GM21619 (cell line): ENCODE results near the gene WDR27.
A peak's percentile ranks its signal among the peaks of the same experiment; 100 is the strongest.
"Not testable (repeated sequence)": the region's sequence is repeated elsewhere in the genome, so short reads cannot be mapped to it uniquely, and the experiment has no call there.

Experiments
- ATAC-seq: cut with Tn5 transposase; IDR thresholded peaks from one replicate; pipeline ENCODE4 v1.9.1; 2021; ENCODE audit not compliant: unreplicated experiment

WDR27 gene

DNA sequence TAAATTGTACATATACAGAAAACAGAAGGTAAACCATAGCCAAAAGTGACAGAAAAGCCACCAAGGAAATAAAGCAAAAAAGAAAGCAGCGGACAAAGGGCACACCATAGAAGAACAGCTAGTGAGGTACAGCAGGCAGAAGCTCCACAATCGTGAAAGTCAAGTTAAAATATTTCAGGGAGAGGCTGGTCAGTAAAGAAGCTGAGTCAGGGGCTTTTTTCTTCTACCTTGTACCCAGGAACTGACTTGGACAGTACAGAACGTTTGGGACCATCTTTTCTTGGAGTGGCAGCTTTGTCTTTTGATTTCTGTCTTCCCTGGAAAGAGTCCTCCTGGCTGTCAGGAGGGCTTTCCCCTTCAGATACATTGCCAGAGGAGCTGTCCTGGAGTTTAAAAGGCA, 8.2 kb upstream of the WDR27 start:
- no peak for ATAC-seq

GRCh38 chr6:169709293-169709692, 7.5 kb upstream of the WDR27 start:
- peak; percentile 58 for ATAC-seq

GRCh38 chr6:169707772-169708171, 5.9 kb upstream of the WDR27 start:
- ATAC-seq, result no peak

- peak; percentile 16 for ATAC-seq
Measured at GRCh38 chr6:169702840-169703246, 1.0 kb upstream of the WDR27 start.

- peak; percentile 11 for ATAC-seq
Measured at GRCh38 chr6:169701311-169701953, 397 bp downstream of the WDR27 start.

- ATAC-seq, result no peak
Measured at GRCh38 chr6:169700296-169700695, 1.5 kb downstream of the WDR27 start.

DNA sequence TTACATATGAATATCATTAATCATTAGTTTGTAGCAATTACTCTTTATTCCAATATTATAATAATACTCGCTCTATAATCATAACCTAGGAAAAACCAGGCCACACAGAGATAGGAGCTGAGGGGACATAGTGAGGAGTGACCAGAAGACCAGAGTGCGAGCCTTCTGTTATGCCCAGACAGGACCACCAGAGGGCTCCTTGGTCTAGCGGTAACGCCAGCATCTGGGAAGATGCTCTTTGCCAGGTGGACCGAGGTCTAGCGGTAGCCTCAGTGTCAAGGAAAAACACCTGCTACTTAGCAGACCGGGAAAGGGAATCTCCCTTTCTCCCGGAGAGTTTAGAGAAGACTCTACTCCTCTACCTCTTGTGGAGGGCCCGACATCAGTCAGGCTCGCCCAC, 4.7 kb downstream of the WDR27 start:
- ATAC-seq, result not testable (repeated sequence)

GRCh38 chr6:169695131-169695530, 6.7 kb downstream of the WDR27 start:
- no peak for ATAC-seq

DNA sequence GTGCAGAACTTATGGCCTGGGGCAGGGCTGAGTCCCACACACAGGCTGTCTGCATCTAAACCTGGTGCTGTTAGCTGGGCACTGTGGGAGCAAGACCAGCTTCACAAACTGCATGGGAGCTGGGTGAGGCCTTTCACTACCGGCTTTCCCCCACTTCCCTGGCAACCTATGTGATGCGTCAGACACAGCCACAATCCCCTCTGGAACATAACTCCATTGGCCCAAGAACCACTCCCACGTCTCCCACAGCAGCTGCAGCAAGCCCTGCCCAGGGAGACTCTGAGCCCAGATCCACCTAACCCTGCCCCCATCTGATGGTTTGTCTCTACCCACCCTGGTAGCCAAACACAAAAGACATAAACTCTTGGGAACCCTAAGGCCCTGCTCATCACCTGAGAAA, 9.3 kb downstream of the WDR27 start:
- no peak for ATAC-seq

GRCh38 chr6:169691260-169691659, 10.6 kb downstream of the WDR27 start:
- no peak for ATAC-seq

DNA sequence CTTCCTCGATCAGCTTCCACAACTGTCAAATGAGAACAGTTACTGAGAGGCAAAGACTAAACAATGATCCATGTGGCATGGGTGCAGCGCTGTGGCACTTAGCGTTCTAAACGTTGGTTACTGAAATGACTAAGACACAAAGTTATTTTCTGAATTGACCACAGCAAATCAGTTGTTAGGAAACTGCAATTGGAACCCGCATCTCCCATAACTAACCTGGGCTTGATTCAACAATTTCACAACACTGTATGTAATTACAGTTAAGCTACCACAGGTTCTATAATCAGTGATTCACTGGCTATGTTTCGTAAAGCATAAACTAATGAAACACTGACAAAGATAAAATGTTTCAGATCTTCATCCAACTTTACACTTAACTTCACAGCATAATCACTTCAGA, 12.5 kb downstream of the WDR27 start:
- no peak for ATAC-seq

DNA sequence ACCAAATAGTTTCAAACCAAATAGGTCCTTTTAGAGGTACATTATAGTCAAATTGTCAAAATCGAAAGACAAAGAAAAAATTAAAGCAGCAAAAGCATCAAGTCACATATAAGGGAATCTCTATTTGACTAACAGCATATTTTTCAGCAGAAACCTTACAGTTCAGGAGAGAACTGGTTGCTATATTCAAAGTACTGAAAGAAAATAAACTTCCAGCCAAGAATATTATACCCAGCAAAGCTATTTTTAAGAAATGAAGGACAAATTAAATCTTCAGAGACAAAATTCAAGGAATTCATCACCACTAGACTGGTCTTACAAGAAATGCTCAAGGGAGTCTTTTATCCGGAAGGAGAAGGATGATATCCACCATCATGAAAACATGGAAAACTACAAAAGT, 16.0 kb downstream of the WDR27 start:
- no peak for ATAC-seq

GRCh38 chr6:169684056-169684455, 17.8 kb downstream of the WDR27 start:
- no peak for ATAC-seq

DNA sequence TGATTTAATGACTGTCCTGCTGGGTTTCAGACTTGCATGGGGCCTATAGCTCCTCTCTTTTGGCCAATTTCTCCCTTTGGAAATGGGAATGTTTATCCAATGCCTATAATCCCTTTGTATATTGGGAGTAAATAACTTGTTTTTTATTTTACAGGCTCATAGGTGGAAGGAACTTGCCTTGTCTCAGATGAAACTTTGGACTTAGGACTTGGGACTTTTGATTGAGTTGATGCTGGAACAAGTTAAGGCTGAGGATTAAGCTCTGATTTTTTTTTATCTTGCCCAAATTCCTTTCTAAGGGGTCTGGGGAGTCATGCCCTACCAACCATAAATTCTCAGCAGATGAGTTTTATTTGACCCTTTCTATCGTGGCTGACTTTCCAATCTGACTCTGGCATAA, 23.5 kb downstream of the WDR27 start:
- ATAC-seq, result no peak

- no peak for ATAC-seq
Measured at GRCh38 chr6:169677096-169677495, 24.7 kb downstream of the WDR27 start.

GRCh38 chr6:169675011-169675410, 26.8 kb downstream of the WDR27 start:
- no peak for ATAC-seq

GRCh38 chr6:169671563-169671962, 30.3 kb downstream of the WDR27 start:
- ATAC-seq, result no peak

GRCh38 chr6:169669889-169670288, 31.9 kb downstream of the WDR27 start:
- no peak for ATAC-seq

- no peak for ATAC-seq
Measured at GRCh38 chr6:169669147-169669546, 32.7 kb downstream of the WDR27 start.

- ATAC-seq, result no peak
Measured at GRCh38 chr6:169668203-169668847, 33.5 kb downstream of the WDR27 start.

DNA sequence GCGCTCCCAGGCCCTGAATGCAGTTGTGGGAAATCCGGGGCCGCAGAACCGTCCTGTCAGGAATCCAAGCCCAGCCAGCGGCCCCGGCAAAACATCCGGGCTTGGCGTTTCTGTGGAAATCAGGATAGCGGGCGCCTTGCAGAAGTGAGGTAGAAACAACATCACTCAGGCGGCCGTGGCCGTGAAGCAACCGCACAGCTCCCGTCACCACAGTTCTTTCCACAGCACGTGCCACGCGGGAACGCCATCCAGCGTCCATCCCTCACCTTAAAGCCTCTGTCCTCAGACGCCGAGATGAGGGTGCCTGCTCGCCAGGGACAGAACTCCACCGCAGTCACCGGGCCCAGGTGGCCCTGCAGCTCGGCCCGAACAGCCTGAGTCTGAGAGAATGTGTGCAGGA, 34.1 kb downstream of the WDR27 start:
- no peak for ATAC-seq

DNA sequence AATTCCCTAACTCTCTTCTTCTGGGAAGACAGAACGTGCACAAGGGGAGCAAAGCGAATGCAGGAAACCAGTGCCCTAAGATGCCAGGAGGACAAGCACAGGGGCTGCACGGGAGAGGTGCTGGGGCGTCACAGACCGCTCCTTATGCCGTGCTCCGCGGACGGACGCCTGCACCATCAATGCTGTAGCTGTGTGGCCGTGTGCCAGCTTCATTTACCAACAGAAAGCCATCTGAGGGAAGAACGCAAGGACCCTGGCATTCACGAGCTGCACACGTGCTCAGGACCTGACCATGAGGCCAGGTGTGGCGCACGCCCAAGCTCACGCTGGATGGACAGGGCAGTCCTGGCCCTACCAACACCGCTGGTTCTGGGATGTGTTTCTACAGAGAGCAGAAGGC, 35.4 kb downstream of the WDR27 start:
- no peak for ATAC-seq

- ATAC-seq, result no peak
Measured at GRCh38 chr6:169665289-169665688, 36.5 kb downstream of the WDR27 start.
